ENCODE results near the gene BORCS5.

BORCS5 gene

GRCh38 chr12:12441429-12441807, 84.5 kb downstream of the BORCS5 start:
- DNase-seq (ENCODE audit: insufficient read length, low spot score), result no peak
- TF ChIP-seq POLR2A (IDR thresholded peaks at IDR 0.05; ENCODE audit: low read depth, low read length), result no peak
- TF ChIP-seq POU2F2 (IDR thresholded peaks at IDR 0.05; ENCODE audit: low read depth, low read length), result no peak
- TF ChIP-seq TAF1 (IDR thresholded peaks at IDR 0.05; ENCODE audit: low read depth, low read length), result no peak
- TF ChIP-seq PAX5 (IDR thresholded peaks at IDR 0.05; ENCODE audit: insufficient read depth, low read length, severe bottlenecking), result no peak
- TF ChIP-seq SPI1 (IDR thresholded peaks at IDR 0.05; ENCODE audit: low read depth, low read length), result no peak
- no peak for FAIRE-seq

- no peak for DNase-seq (ENCODE audit: insufficient read length, low spot score)
- TF ChIP-seq POU2F2 (IDR thresholded peaks at IDR 0.05; ENCODE audit: low read depth, low read length), result no peak
- TF ChIP-seq SPI1 (IDR thresholded peaks at IDR 0.05; ENCODE audit: low read depth, low read length), result no peak
- no peak for TF ChIP-seq POLR2AphosphoS5 (IDR thresholded peaks at IDR 0.05; ENCODE audit: low read depth, low read length)
- TF ChIP-seq PAX5 (IDR thresholded peaks at IDR 0.05; ENCODE audit: insufficient read depth, low read length, severe bottlenecking), result no peak
- TF ChIP-seq POLR2A (IDR thresholded peaks at IDR 0.05; ENCODE audit: low read depth, low read length), result no peak
- TF ChIP-seq TAF1 (IDR thresholded peaks at IDR 0.05; ENCODE audit: low read depth, low read length), result no peak
- FAIRE-seq, result no peak
These were observed 85.1 kb downstream of the BORCS5 start for GRCh38 chr12:12441843-12442461.

GRCh38 chr12:12442548-12443071, 85.7 kb downstream of the BORCS5 start:
- FAIRE-seq, result no peak
- no peak for DNase-seq (ENCODE audit: insufficient read length, low spot score)
- TF ChIP-seq PAX5 (IDR thresholded peaks at IDR 0.05; ENCODE audit: insufficient read depth, low read length, severe bottlenecking) (no peak), POU2F2 (IDR thresholded peaks at IDR 0.05; ENCODE audit: low read depth, low read length) (no peak), POLR2A (IDR thresholded peaks at IDR 0.05; ENCODE audit: low read depth, low read length) (no peak), TAF1 (IDR thresholded peaks at IDR 0.05; ENCODE audit: low read depth, low read length) (no peak), SPI1 (IDR thresholded peaks at IDR 0.05; ENCODE audit: low read depth, low read length) (no peak), POLR2AphosphoS5 (IDR thresholded peaks at IDR 0.05; ENCODE audit: low read depth, low read length) (no peak)

GRCh38 chr12:12443431-12443878, 86.6 kb downstream of the BORCS5 start:
- TF ChIP-seq POU2F2 (IDR thresholded peaks at IDR 0.05; ENCODE audit: low read depth, low read length) (no peak), SPI1 (IDR thresholded peaks at IDR 0.05; ENCODE audit: low read depth, low read length) (no peak), POLR2AphosphoS5 (IDR thresholded peaks at IDR 0.05; ENCODE audit: low read depth, low read length) (no peak), PAX5 (IDR thresholded peaks at IDR 0.05; ENCODE audit: insufficient read depth, low read length, severe bottlenecking) (no peak), POLR2A (IDR thresholded peaks at IDR 0.05; ENCODE audit: low read depth, low read length) (no peak), TAF1 (IDR thresholded peaks at IDR 0.05; ENCODE audit: low read depth, low read length) (no peak)
- FAIRE-seq (no peak), DNase-seq (ENCODE audit: insufficient read length, low spot score) (no peak)

- no peak for TF ChIP-seq TAF1 (IDR thresholded peaks at IDR 0.05; ENCODE audit: low read depth, low read length)
- TF ChIP-seq POLR2AphosphoS5 (IDR thresholded peaks at IDR 0.05; ENCODE audit: low read depth, low read length), result no peak
- no peak for TF ChIP-seq POLR2A (IDR thresholded peaks at IDR 0.05; ENCODE audit: low read depth, low read length)
- no peak for TF ChIP-seq POU2F2 (IDR thresholded peaks at IDR 0.05; ENCODE audit: low read depth, low read length)
- TF ChIP-seq SPI1 (IDR thresholded peaks at IDR 0.05; ENCODE audit: low read depth, low read length), result no peak
- FAIRE-seq (no peak), DNase-seq (ENCODE audit: insufficient read length, low spot score) (no peak)
These were observed 88.4 kb downstream of the BORCS5 start for GRCh38 chr12:12445165-12445881.

- no peak for TF ChIP-seq TAF1 (IDR thresholded peaks at IDR 0.05; ENCODE audit: low read depth, low read length)
- no peak for TF ChIP-seq PAX5 (IDR thresholded peaks at IDR 0.05; ENCODE audit: insufficient read depth, low read length, severe bottlenecking)
- no peak for TF ChIP-seq SPI1 (IDR thresholded peaks at IDR 0.05; ENCODE audit: low read depth, low read length)
- no peak for TF ChIP-seq POLR2AphosphoS5 (IDR thresholded peaks at IDR 0.05; ENCODE audit: low read depth, low read length)
- TF ChIP-seq POLR2A (IDR thresholded peaks at IDR 0.05; ENCODE audit: low read depth, low read length), result no peak
- TF ChIP-seq POU2F2 (IDR thresholded peaks at IDR 0.05; ENCODE audit: low read depth, low read length), result no peak
- DNase-seq (ENCODE audit: insufficient read length, low spot score), result no peak
- FAIRE-seq, result no peak
These were observed 89.0 kb downstream of the BORCS5 start for GRCh38 chr12:12445882-12446181.

GRCh38 chr12:12446786-12447185, 89.9 kb downstream of the BORCS5 start:
- no peak for TF ChIP-seq POU2F2 (IDR thresholded peaks at IDR 0.05; ENCODE audit: low read depth, low read length)
- TF ChIP-seq SPI1 (IDR thresholded peaks at IDR 0.05; ENCODE audit: low read depth, low read length), result no peak
- no peak for TF ChIP-seq POLR2AphosphoS5 (IDR thresholded peaks at IDR 0.05; ENCODE audit: low read depth, low read length)
- no peak for TF ChIP-seq PAX5 (IDR thresholded peaks at IDR 0.05; ENCODE audit: insufficient read depth, low read length, severe bottlenecking)
- TF ChIP-seq POLR2A (IDR thresholded peaks at IDR 0.05; ENCODE audit: low read depth, low read length), result no peak
- no peak for TF ChIP-seq TAF1 (IDR thresholded peaks at IDR 0.05; ENCODE audit: low read depth, low read length)
- FAIRE-seq (no peak), DNase-seq (ENCODE audit: insufficient read length, low spot score) (no peak)

GRCh38 chr12:12447236-12447635, 90.4 kb downstream of the BORCS5 start:
- FAIRE-seq (no peak), DNase-seq (ENCODE audit: insufficient read length, low spot score) (no peak)
- TF ChIP-seq POLR2AphosphoS5 (IDR thresholded peaks at IDR 0.05; ENCODE audit: low read depth, low read length) (no peak), POLR2A (IDR thresholded peaks at IDR 0.05; ENCODE audit: low read depth, low read length) (no peak), SPI1 (IDR thresholded peaks at IDR 0.05; ENCODE audit: low read depth, low read length) (no peak), POU2F2 (IDR thresholded peaks at IDR 0.05; ENCODE audit: low read depth, low read length) (no peak), TAF1 (IDR thresholded peaks at IDR 0.05; ENCODE audit: low read depth, low read length) (no peak), PAX5 (IDR thresholded peaks at IDR 0.05; ENCODE audit: insufficient read depth, low read length, severe bottlenecking) (no peak)

GRCh38 chr12:12447837-12448236, 91.0 kb downstream of the BORCS5 start:
- FAIRE-seq (no peak), DNase-seq (ENCODE audit: insufficient read length, low spot score) (no peak)
- TF ChIP-seq SPI1 (IDR thresholded peaks at IDR 0.05; ENCODE audit: low read depth, low read length), result no peak
